H1 (cell line): ENCODE results near the gene KRTAP5-4. TPM values are rescaled to one million over a fixed set of nuclear protein-coding genes. Genes with fewer than 3 reads are reported as not detected.
"Not testable (repeated sequence)": the region's sequence is repeated elsewhere in the genome, so short reads cannot be mapped to it uniquely, and the experiment has no call there.

ENCODE experiments used
- CTCF ChIA-PET: fragments of 300-600 bp; sonication (Branson Sonifier 250); formaldehyde crosslinking; loops from one replicate; lab custom pipeline; 2021; ENCODE audit not compliant: partially characterized antibody; lab: Charles Lee
- POLR2A ChIA-PET: fragments of 300-600 bp; sonication (Branson Sonifier 250); formaldehyde crosslinking; loops from one replicate; lab custom pipeline; 2021; ENCODE audit warnings: inconsistent platforms; ENCODE audit not compliant: partially characterized antibody; lab: Charles Lee
- DNase-seq, 2 experiments: peaks; one replicate each; pipeline versions ENCODE4 v3.0.0 to v3.0.0-alpha.2; 2010 to 2022; ENCODE audit warnings: low spot score in 2 of 2, low read depth in 1 of 2, mixed read lengths in 1 of 2
- FAIRE-seq: peaks from 2 replicates; lab custom pipeline; 2011; peaks lifted over from hg19 to GRCh38; lab: Jason Lieb, UNC
- H2AFZ ChIP-seq: 2 replicates; pipeline ENCODE4 v1.8.1; 2012; ENCODE audit warnings: low read length, inconsistent platforms
- H2AK5ac ChIP-seq: 2 replicates; pipeline ENCODE4 v1.6.1; 2013; ENCODE audit warnings: low read depth, low read length
- H2BK120ac ChIP-seq: replicated peaks from 2 replicates; pipeline ENCODE3; 2013; ENCODE audit warnings: low read depth, low read length, inconsistent platforms
- H2BK12ac ChIP-seq: 2 replicates; pipeline ENCODE4 v1.6.1; 2013; ENCODE audit warnings: low read depth, low read length
- H2BK15ac ChIP-seq: 2 replicates; pipeline ENCODE4 v1.6.1; 2013; ENCODE audit warnings: low read length
- H2BK20ac ChIP-seq: 2 replicates; pipeline ENCODE4 v1.6.1; 2013; ENCODE audit warnings: low read length
- H2BK5ac ChIP-seq: 2 replicates; pipeline ENCODE4 v1.6.1; 2013; ENCODE audit warnings: low read depth, low read length
- H3K14ac ChIP-seq: 2 replicates; pipeline ENCODE4 v1.6.1; 2013; ENCODE audit warnings: inconsistent platforms; ENCODE audit not compliant: insufficient read length
- H3K18ac ChIP-seq: 2 replicates; pipeline ENCODE4 v1.6.1; 2013; ENCODE audit warnings: low read length; ENCODE audit errors: extremely low read depth
- H3K23ac ChIP-seq: 2 replicates; pipeline ENCODE4 v1.6.1; 2013; ENCODE audit warnings: inconsistent platforms; ENCODE audit not compliant: insufficient read length
- H3K23me2 ChIP-seq: 2 replicates; pipeline ENCODE4 v1.6.1; 2013; ENCODE audit warnings: low read depth, low read length
- H3K27ac ChIP-seq: 2 replicates; pipeline ENCODE4 v1.6.1; 2011; ENCODE audit warnings: low read depth, low read length, inconsistent platforms
- H3K27me3 ChIP-seq, 4 experiments: replicated peaks in 1 of 4; 1 replicate in 1 of 4; 2 replicates in 3 of 4; pipeline versions ENCODE4 v1.6.1 to v1.8.1; 2011 to 2013; ENCODE audit warnings: low read length in 3 of 4, mild to moderate bottlenecking in 3 of 4, inconsistent platforms in 2 of 4, mixed read lengths in 2 of 4, moderate library complexity in 1 of 4; ENCODE audit not compliant: control insufficient read depth in 3 of 4, insufficient read depth in 3 of 4; ENCODE audit errors: extremely low read depth in 1 of 4
- H3K36me3 ChIP-seq, 4 experiments: 2 replicates each; pipeline versions ENCODE4 v1.6.1 to v1.8.1; 2011 to 2013; ENCODE audit warnings: mild to moderate bottlenecking in 4 of 4, low read length in 3 of 4, moderate library complexity in 2 of 4, control low read depth in 1 of 4, inconsistent platforms in 1 of 4; ENCODE audit not compliant: insufficient read depth in 4 of 4, control insufficient read depth in 2 of 4
- H3K4ac ChIP-seq: replicated peaks from 2 replicates; pipeline ENCODE3; 2013; ENCODE audit warnings: low read length, low read depth, mixed read lengths, inconsistent platforms; ENCODE audit not compliant: insufficient read length
- H3K4me1 ChIP-seq, 4 experiments: replicated peaks in 1 of 4; 1 replicate in 1 of 4; 2 replicates in 3 of 4; pipeline versions ENCODE4 v1.6.1 to v1.8.1; 2011 to 2013; ENCODE audit warnings: low read length in 3 of 4, inconsistent platforms in 2 of 4, mixed read lengths in 1 of 4; ENCODE audit not compliant: insufficient read depth in 4 of 4, control insufficient read depth in 3 of 4
- H3K4me2 ChIP-seq, 2 experiments: 2 replicates each; pipeline versions ENCODE4 v1.6.1 to v1.8.1; 2011 to 2013; ENCODE audit warnings: low read depth in 2 of 2, low read length in 2 of 2, control low read depth in 1 of 2, inconsistent platforms in 1 of 2, mild to moderate bottlenecking in 1 of 2; ENCODE audit not compliant: insufficient read depth in 1 of 2
- H3K4me3 ChIP-seq, 4 experiments: fragments of 200-600, 300-600 bp in 1 of 4; sonication (generic), shearing (Covaris generic), sonication (Bioruptor Twin) in 1 of 4; 2 replicates each; pipeline versions ENCODE4 v1.5.1 to v1.8.1; 2011 to 2016; ENCODE audit warnings: low read length in 4 of 4, low read depth in 3 of 4, control low read depth in 2 of 4, inconsistent platforms in 2 of 4, mild to moderate bottlenecking in 2 of 4, mixed read lengths in 1 of 4, moderate library complexity in 1 of 4; ENCODE audit not compliant: insufficient read depth in 2 of 4; ENCODE audit errors: extremely low read depth in 1 of 4
- H3K56ac ChIP-seq: replicated peaks from 2 replicates; pipeline ENCODE3; 2013; ENCODE audit warnings: low read depth, mild to moderate bottlenecking, mixed read lengths, low read length, inconsistent platforms; ENCODE audit not compliant: insufficient read length
- H3K79me1 ChIP-seq: 2 replicates; pipeline ENCODE4 v1.6.1; 2013; ENCODE audit warnings: low read depth, low read length, control low read depth
- H3K79me2 ChIP-seq, 2 experiments: 2 replicates each; pipeline versions ENCODE4 v1.6.1 to v1.8.1; 2012 to 2013; ENCODE audit warnings: low read length in 2 of 2, mild to moderate bottlenecking in 2 of 2, inconsistent platforms in 1 of 2; ENCODE audit not compliant: insufficient read depth in 2 of 2, control insufficient read depth in 1 of 2
- H3K9ac ChIP-seq, 4 experiments: replicated peaks in 1 of 4; 1 replicate in 1 of 4; 2 replicates in 3 of 4; pipeline versions ENCODE4 v1.6.1 to v1.8.1; 2011 to 2013; ENCODE audit warnings: low read depth in 3 of 4, low read length in 3 of 4, control low read depth in 2 of 4, mild to moderate bottlenecking in 2 of 4, moderate library complexity in 2 of 4, inconsistent platforms in 1 of 4; ENCODE audit errors: extremely low read depth in 1 of 4
- H3K9me3 ChIP-seq, 2 experiments: 2 replicates each; pipeline versions ENCODE4 v1.6.1 to v1.8.1; 2012 to 2013; ENCODE audit warnings: mild to moderate bottlenecking in 2 of 2, moderate library complexity in 2 of 2, control low read depth in 1 of 2, inconsistent platforms in 1 of 2, low read depth in 1 of 2, low read length in 1 of 2, mixed read lengths in 1 of 2; ENCODE audit not compliant: insufficient read depth in 2 of 2
- H4K20me1 ChIP-seq, 2 experiments: replicated peaks in 1 of 2; 2 replicates each; pipeline versions ENCODE3 to v1.8.1; 2011 to 2013; ENCODE audit warnings: inconsistent platforms in 2 of 2, low read length in 2 of 2, mild to moderate bottlenecking in 1 of 2; ENCODE audit not compliant: insufficient read depth in 2 of 2, control insufficient read depth in 1 of 2
- H4K5ac ChIP-seq: 2 replicates; pipeline ENCODE4 v1.6.1; 2013; ENCODE audit warnings: low read length, low read depth, mixed read lengths, inconsistent platforms; ENCODE audit not compliant: insufficient read length
- H4K8ac ChIP-seq: 2 replicates; pipeline ENCODE4 v1.8.0; 2013; ENCODE audit warnings: mild to moderate bottlenecking, moderate library complexity, low read length, inconsistent platforms; ENCODE audit not compliant: insufficient read depth; ENCODE audit errors: extremely low read depth
- H4K91ac ChIP-seq: replicated peaks from 2 replicates; pipeline ENCODE3; 2013; ENCODE audit warnings: low read length, mixed read lengths, inconsistent platforms; ENCODE audit not compliant: insufficient read length
- WGBS, 2 experiments: shearing (Covaris generic) in 1 of 2; methylation state at CpG; one replicate each; pipeline versions ENCODE4 v1.1.6 to v1.1.7; 2013 to 2015; ENCODE audit warnings: low lambda C conversion rate in 2 of 2, mixed read lengths in 2 of 2, inconsistent platforms in 1 of 2, low coverage in 1 of 2, missing lambda C conversion rate in 1 of 2; ENCODE audit not compliant: insufficient replicate concordance in 2 of 2, insufficient coverage in 1 of 2, insufficient read length in 1 of 2; ENCODE audit errors: extremely low coverage in 1 of 2, missing lambda C conversion rate in 1 of 2; 5-methylcytosine and 5-hydroxymethylcytosine counted together
- polyA plus RNA-seq, 7 experiments: library from polyadenylated mRNA; depleted of rRNA in 3 of 7; stranded (reverse) in 5 of 7; unstranded in 2 of 7; fragments of >200 nt in 5 of 7; fragments of 200-250 nt in 2 of 7; gene quantifications; 1 replicate in 5 of 7; 2 replicates in 1 of 7; 4 replicates in 1 of 7; pipeline versions ENCODE4 v1.2.1 to v1.2.3, GENCODE V29; 2011 to 2013; ENCODE audit warnings: missing spikeins in 2 of 7, mixed read lengths in 2 of 7
- total RNA-seq: library from RNA; stranded (reverse); fragmentation: NEBNext Ultra II Directional; extraction: Animal tissue kit (Norgen Biotek cat#: 25700); gene quantifications from 2 replicates; pipeline ENCODE4 v1.2.1, GENCODE V29; 2021

The KRTAP5-4 gene
- total and polyA plus RNA-seq, 2 of the 8 experiments (the other 6 are each of a cell fraction or from before 2014, with no cell fraction given) = not detected

DNA sequence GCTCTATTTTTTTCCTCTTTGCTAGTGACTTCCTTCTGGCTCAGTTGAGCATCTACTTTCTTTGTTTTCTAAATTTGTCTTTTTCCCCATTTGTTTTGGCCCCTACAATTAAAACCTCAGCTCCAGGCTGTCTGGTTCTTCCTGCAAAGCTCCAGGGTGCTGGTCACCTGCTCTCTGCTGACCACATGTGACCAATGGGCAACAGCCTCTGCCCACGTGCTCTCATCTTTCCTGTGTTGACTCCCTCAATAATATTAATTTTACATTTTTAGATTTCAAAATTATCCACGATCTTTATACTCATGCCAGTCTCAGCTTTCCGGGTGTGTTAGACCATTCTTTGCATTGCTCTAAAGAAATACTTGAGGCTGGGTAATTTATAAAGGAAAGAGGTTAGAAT lies 23.5 kb downstream of the KRTAP5-4 start:
- H2BK20ac ChIP-seq, H3K36me3 ChIP-seq, H3K56ac ChIP-seq, H3K14ac ChIP-seq, H3K79me1 ChIP-seq, H3K9me3 ChIP-seq, H3K4me2 ChIP-seq, H2BK120ac ChIP-seq, H2BK12ac ChIP-seq, H4K5ac ChIP-seq, H3K23ac ChIP-seq, H2BK15ac ChIP-seq, H4K91ac ChIP-seq, H2BK5ac ChIP-seq, H3K4ac ChIP-seq, H2AK5ac ChIP-seq, H3K4me3 ChIP-seq, H3K18ac ChIP-seq, H3K79me2 ChIP-seq, H4K8ac ChIP-seq, DNase-seq, H3K23me2 ChIP-seq, POLR2A ChIA-PET, H3K9ac ChIP-seq, H4K20me1 ChIP-seq, FAIRE-seq, H3K27ac ChIP-seq, H3K27me3 ChIP-seq, H2AFZ ChIP-seq: not testable (repeated sequence)
- peaks cover 2 to 13% (median 5%) of the 10 kb centered on the region in 4 experiments for H3K4me1 ChIP-seq
- WGBS, 2 experiments = 77 to 100% methylated on average over 1 to 3 of the region's 3 CpGs
- CTCF ChIA-PET = interaction anchor here (1.3 to 7.7 kb wide), 5 partner anchors 22 to 52 kb away, joined by 3 to 95 read pairs (median 41); partner anchors contain the start of gene KRTAP5-5
